Measurements from ENCODE around the gene LETM1. TPM values are rescaled to one million over a fixed set of nuclear protein-coding genes. Genes with fewer than 3 reads are reported as not detected.
A peak's percentile ranks its signal among the peaks of the same experiment; 100 is the strongest.

Gene LETM1
- total RNA-seq, 1 experiment from 2014 or later, result 67.3 TPM

GRCh38 chr4:1868912-1869311 is 13.0 kb upstream of the LETM1 start (continued):
- TF ChIP-seq ZNF274 (IDR thresholded peaks at IDR 0.05; ENCODE audit: low read depth, low read length) (no peak), ZBTB33 (IDR thresholded peaks at IDR 0.05; ENCODE audit: extremely low read depth, insufficient replicate concordance, low read length) (no peak), EGR1 (IDR thresholded peaks at IDR 0.05; ENCODE audit: low read depth) (no peak), MAX (IDR thresholded peaks at IDR 0.05) (no peak), ZFX (IDR thresholded peaks at IDR 0.05) (no peak), SRF (IDR thresholded peaks at IDR 0.05; ENCODE audit: low read depth) (no peak), CTCF (IDR thresholded peaks at IDR 0.05 in 2 of 3, conservative IDR thresholded peaks at IDR 0.05 in 1 of 3; ENCODE audit: borderline replicate concordance in 1 of 3, insufficient read depth in 1 of 3, low read depth in 2 of 3, low read length in 2 of 3) (no peak), RAD21 (IDR thresholded peaks at IDR 0.05; ENCODE audit: low read depth) (no peak), SIN3A (IDR thresholded peaks at IDR 0.05; ENCODE audit: low read depth) (no peak)

GRCh38 chr4:1868293-1868692 is 12.3 kb upstream of the LETM1 start:
- Histone ChIP-seq H3K36me3 (ENCODE audit: control insufficient read depth in 1 of 2, insufficient read depth in 2 of 2, low read length in 2 of 2) (no peaks in the 10 kb centered on the region), H3K4me2 (ENCODE audit: low read length) (peak overlapping the region; percentile 59), H3K4me3 (replicated peaks in 1 of 2; ENCODE audit: low read depth in 1 of 2, low read length in 2 of 2) (no peak overlapping the region), H3K27me3 (ENCODE audit: insufficient read depth, low read length) (no peaks in the 10 kb centered on the region), H3K9ac (ENCODE audit: low read length) (no peak overlapping the region), H3K4me1 (ENCODE audit: control insufficient read depth in 1 of 2, insufficient read depth in 2 of 2, low read length in 2 of 2) (peaks cover 20 to 41% of the 10 kb centered on the region in 2 experiments), H4K20me1 (ENCODE audit: insufficient read depth) (peaks cover 3% of the 10 kb centered on the region; the same call in 1 of the 2 replicates), H3K27ac (ENCODE audit: low read depth, low read length) (no peak overlapping the region), H3K9me2 (ENCODE audit: insufficient read depth) (no peaks in the 10 kb centered on the region), H3K79me2 (ENCODE audit: insufficient read depth, low read length) (peaks cover 15% of the 10 kb centered on the region), H3K9me3 (ENCODE audit: control insufficient read depth in 1 of 2, insufficient read depth in 1 of 2, low read depth in 1 of 2, low read length in 2 of 2) (no peaks in the 10 kb centered on the region), H2AFZ (ENCODE audit: low read depth, low read length, poor library complexity, severe bottlenecking) (no peak overlapping the region)
- ATAC-seq (no peak), DNase-seq (ENCODE audit: low read depth, low spot score) (no peak)
- ChIA-PET CTCF (interaction anchor here (0.8 kb wide), 1 partner anchor 12 kb away, joined by 3 read pairs; no protein-coding TSS in a partner anchor), POLR2A (no interaction called here), RAD21 (ENCODE audit: low non-redundant PET in 1 of 2, low total read pairs in 2 of 2, uncharacterized antibody in 2 of 2, unreplicated experiment in 2 of 2) (no interaction called here)
- intact Hi-C loops (cut with micrococcal nuclease), result no loop called here
- no peak for TF ChIP-seq EZH2phosphoT487 (IDR thresholded peaks at IDR 0.05; ENCODE audit: borderline replicate concordance)
- BruUV-seq (replicated peaks), result no TSS peak
